ENCODE results near the gene PRR14.
A peak's percentile ranks its signal among the peaks of the same experiment; 100 is the strongest.

The PRR14 gene

DNA sequence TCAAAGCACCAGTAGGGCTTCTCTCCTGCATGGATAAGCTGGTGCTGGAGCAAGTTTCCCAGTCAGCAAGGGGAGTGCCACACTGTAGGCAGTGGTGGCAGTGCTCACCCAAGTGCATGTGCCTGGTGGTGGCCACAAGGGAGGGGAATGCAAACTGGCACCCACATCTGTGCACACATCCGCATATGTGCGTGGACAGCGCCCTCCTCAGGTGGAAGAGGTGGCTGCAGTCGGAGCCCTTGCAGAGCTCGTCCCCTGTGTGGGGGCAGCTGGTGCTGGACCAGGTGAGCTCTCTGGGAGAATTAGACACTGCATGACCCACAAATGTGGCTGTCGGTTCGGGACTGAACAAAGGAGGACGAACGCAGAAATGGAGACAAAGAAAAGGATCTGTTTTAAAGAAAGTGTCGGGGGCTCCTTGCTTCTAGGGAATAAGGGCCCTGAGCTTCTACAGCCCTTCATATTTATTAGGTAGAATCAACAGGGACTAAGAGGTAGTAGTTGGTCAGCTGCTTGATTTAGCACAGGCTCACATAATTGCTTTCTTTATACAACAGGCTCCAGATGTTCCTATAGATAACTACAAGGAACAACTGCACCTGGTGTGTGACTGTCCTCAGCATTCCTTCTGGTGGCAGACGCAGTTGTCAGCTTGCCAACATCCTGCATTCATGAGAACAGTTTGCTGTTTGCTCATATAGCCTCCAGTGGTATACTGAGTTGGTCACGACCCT lies 35.2 kb upstream of the PRR14 start:
- Histone ChIP-seq H3K36me3 (ENCODE audit: control insufficient read depth in 1 of 2, insufficient read depth in 2 of 2, low read length in 2 of 2) (no peaks in the 10 kb centered on the region), H3K9me3 (ENCODE audit: control insufficient read depth in 1 of 2, low read length in 2 of 2) (no peaks in the 10 kb centered on the region), H3K4me1 (ENCODE audit: control insufficient read depth in 1 of 2, insufficient read depth in 2 of 2, low read length in 2 of 2) (peaks cover 0 to 10% of the 10 kb centered on the region in 2 donors), H3K9ac (ENCODE audit: low read depth in 1 of 2, low read length in 2 of 2) (no peak overlapping the region), H3K27me3 (ENCODE audit: control insufficient read depth in 1 of 2, insufficient read depth in 2 of 2, low read length in 2 of 2) (peaks cover 0 to 4% of the 10 kb centered on the region in 2 donors), H3K27ac (ENCODE audit: low read depth, low read length) (no peak overlapping the region), H3K4me3 (ENCODE audit: low read depth in 1 of 2, low read length in 2 of 2) (no peak overlapping the region)

DNA sequence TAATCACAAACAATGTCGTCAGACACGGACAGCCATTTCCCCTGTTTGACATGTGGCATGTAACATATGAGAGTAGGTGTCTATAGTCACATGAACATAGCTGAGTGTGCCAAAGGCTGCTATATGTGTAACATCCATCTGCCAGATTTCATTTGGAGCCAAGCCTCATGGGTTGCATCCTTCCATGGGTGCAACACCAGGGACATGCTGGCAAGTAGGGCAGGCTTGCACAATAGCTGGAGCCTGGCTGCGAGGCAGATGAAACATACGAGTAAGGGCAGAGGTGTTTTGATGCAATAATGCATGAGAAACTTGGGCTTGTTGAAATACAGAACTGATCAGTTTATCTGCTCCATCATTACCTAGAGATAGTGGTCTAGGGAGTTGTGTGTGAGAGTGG lies 31.6 kb upstream of the PRR14 start:
- Histone ChIP-seq H3K4me3 (ENCODE audit: low read depth in 1 of 2, low read length in 2 of 2) (no peak overlapping the region), H3K27ac (ENCODE audit: low read depth, low read length) (no peak overlapping the region), H3K27me3 (ENCODE audit: control insufficient read depth in 1 of 2, insufficient read depth in 2 of 2, low read length in 2 of 2) (peaks cover 0 to 4% of the 10 kb centered on the region in 2 donors), H3K36me3 (ENCODE audit: control insufficient read depth in 1 of 2, insufficient read depth in 2 of 2, low read length in 2 of 2) (no peaks in the 10 kb centered on the region), H3K9me3 (ENCODE audit: control insufficient read depth in 1 of 2, low read length in 2 of 2) (no peaks in the 10 kb centered on the region), H3K9ac (ENCODE audit: low read depth in 1 of 2, low read length in 2 of 2) (no peak overlapping the region), H3K4me1 (ENCODE audit: control insufficient read depth in 1 of 2, insufficient read depth in 2 of 2, low read length in 2 of 2) (peaks cover 0 to 9% of the 10 kb centered on the region in 2 donors)

DNA sequence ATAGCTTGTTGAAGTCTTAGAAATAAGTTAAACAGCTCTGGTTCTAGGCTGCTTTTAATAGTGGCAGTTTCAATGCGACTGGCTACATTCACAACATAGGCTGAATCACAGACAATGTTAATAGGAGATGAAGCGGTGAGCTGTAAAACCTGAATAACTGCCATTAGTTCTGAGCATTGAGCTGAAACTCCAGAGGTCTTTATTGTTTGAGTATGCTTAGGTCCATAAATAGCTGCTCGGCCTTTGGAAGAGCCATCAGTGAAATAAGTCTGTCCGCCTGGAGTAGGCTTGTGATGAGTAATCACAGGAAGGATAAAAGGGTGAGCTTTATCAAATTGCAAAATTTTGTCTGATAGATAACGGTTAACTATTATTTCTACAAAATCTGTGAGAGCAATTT lies 31.1 kb upstream of the PRR14 start:
- Histone ChIP-seq H3K27me3 (ENCODE audit: control insufficient read depth in 1 of 2, insufficient read depth in 2 of 2, low read length in 2 of 2) (peaks cover 0 to 4% of the 10 kb centered on the region in 2 donors), H3K4me3 (ENCODE audit: low read depth in 1 of 2, low read length in 2 of 2) (no peak overlapping the region), H3K27ac (ENCODE audit: low read depth, low read length) (no peak overlapping the region), H3K9ac (ENCODE audit: low read depth in 1 of 2, low read length in 2 of 2) (no peak overlapping the region), H3K4me1 (ENCODE audit: control insufficient read depth in 1 of 2, insufficient read depth in 2 of 2, low read length in 2 of 2) (peaks cover 0 to 9% of the 10 kb centered on the region in 2 donors), H3K9me3 (ENCODE audit: control insufficient read depth in 1 of 2, low read length in 2 of 2) (no peaks in the 10 kb centered on the region), H3K36me3 (ENCODE audit: control insufficient read depth in 1 of 2, insufficient read depth in 2 of 2, low read length in 2 of 2) (no peaks in the 10 kb centered on the region)

DNA sequence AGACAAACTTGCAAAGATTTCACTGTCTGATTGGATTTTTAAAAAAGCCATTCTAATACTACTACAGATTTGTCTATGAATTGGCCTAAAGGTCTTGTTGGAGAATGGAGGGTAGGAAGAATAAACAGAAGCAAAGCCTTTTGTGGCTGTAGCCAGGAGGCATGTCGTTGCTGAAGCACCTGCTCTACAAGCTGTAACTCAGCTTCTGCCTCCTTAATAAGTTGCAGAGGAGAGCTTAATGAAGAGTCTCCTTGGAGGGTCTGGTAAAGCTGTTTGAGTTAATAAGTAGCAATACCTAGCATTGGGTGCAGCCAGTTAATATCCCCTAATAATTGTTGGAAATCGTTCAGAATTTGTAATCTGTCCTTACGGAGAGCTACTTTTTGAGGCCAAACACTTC lies 30.6 kb upstream of the PRR14 start:
- Histone ChIP-seq H3K9ac (ENCODE audit: low read depth in 1 of 2, low read length in 2 of 2) (no peak overlapping the region), H3K4me3 (ENCODE audit: low read depth in 1 of 2, low read length in 2 of 2) (no peak overlapping the region), H3K36me3 (ENCODE audit: control insufficient read depth in 1 of 2, insufficient read depth in 2 of 2, low read length in 2 of 2) (no peaks in the 10 kb centered on the region), H3K4me1 (ENCODE audit: control insufficient read depth in 1 of 2, insufficient read depth in 2 of 2, low read length in 2 of 2) (peaks cover 0 to 8% of the 10 kb centered on the region in 2 donors), H3K9me3 (ENCODE audit: control insufficient read depth in 1 of 2, low read length in 2 of 2) (no peaks in the 10 kb centered on the region), H3K27ac (ENCODE audit: low read depth, low read length) (no peak overlapping the region), H3K27me3 (ENCODE audit: control insufficient read depth in 1 of 2, insufficient read depth in 2 of 2, low read length in 2 of 2) (peaks cover 0 to 3% of the 10 kb centered on the region in 2 donors)

DNA sequence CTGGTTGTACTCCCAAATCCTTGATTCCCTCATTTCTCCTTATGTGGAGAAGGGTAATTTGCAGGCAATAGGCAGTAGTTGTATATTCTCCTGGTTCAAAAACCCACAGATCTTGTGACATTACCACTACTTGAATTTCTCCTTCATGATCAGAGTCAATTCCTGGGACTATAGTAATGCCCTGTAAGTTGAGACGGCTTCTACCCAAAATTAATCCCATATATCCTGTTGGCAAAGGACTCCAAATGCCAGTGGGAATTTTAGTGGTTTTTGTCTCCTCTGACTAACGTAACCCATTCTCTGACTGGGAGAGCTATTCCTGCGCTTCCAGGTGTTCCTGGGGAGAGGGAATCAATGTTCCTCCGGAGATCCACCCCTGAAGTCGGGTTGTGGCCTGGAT lies 29.0 kb upstream of the PRR14 start:
- Histone ChIP-seq H3K4me3 (ENCODE audit: low read depth in 1 of 2, low read length in 2 of 2) (no peak overlapping the region), H3K9ac (ENCODE audit: low read depth in 1 of 2, low read length in 2 of 2) (no peak overlapping the region), H3K4me1 (ENCODE audit: control insufficient read depth in 1 of 2, insufficient read depth in 2 of 2, low read length in 2 of 2) (no peaks in the 10 kb centered on the region), H3K27me3 (ENCODE audit: control insufficient read depth in 1 of 2, insufficient read depth in 2 of 2, low read length in 2 of 2) (no peaks in the 10 kb centered on the region), H3K9me3 (ENCODE audit: control insufficient read depth in 1 of 2, low read length in 2 of 2) (no peaks in the 10 kb centered on the region), H3K27ac (ENCODE audit: low read depth, low read length) (no peak overlapping the region), H3K36me3 (ENCODE audit: control insufficient read depth in 1 of 2, insufficient read depth in 2 of 2, low read length in 2 of 2) (no peaks in the 10 kb centered on the region)

DNA sequence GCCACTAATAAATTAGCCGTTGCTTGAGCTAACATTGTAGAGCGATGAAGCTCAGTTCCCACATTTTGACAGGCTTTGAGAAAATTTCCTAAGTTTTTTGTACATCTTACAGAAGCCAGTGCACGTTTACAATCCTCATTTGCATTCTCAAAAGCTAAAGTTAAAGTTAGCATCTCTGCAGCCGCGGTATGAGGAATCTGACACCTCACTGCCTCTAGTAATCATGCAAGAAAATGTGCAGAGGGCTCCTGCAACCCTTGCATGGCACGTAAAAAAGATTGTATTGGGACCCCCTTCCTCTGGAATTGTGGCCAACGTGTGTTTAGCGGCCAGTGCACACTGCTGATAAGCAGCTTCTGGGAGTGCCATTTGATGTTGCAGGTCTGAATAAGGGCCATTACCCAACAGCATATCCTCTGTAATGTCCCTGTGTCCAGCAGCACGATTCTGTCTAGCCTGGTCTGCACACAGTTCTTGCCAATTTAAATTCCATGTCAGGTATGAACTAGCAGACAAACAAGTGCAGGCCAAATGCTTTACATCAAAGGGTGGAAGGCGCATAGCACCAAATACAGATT lies 28.2 kb upstream of the PRR14 start:
- Histone ChIP-seq H3K36me3 (ENCODE audit: control insufficient read depth in 1 of 2, insufficient read depth in 2 of 2, low read length in 2 of 2) (no peaks in the 10 kb centered on the region), H3K27me3 (ENCODE audit: control insufficient read depth in 1 of 2, insufficient read depth in 2 of 2, low read length in 2 of 2) (no peaks in the 10 kb centered on the region), H3K4me3 (ENCODE audit: low read depth in 1 of 2, low read length in 2 of 2) (no peak overlapping the region), H3K27ac (ENCODE audit: low read depth, low read length) (no peak overlapping the region), H3K9me3 (ENCODE audit: control insufficient read depth in 1 of 2, low read length in 2 of 2) (no peaks in the 10 kb centered on the region), H3K9ac (ENCODE audit: low read depth in 1 of 2, low read length in 2 of 2) (no peak overlapping the region), H3K4me1 (ENCODE audit: control insufficient read depth in 1 of 2, insufficient read depth in 2 of 2, low read length in 2 of 2) (no peaks in the 10 kb centered on the region)

DNA sequence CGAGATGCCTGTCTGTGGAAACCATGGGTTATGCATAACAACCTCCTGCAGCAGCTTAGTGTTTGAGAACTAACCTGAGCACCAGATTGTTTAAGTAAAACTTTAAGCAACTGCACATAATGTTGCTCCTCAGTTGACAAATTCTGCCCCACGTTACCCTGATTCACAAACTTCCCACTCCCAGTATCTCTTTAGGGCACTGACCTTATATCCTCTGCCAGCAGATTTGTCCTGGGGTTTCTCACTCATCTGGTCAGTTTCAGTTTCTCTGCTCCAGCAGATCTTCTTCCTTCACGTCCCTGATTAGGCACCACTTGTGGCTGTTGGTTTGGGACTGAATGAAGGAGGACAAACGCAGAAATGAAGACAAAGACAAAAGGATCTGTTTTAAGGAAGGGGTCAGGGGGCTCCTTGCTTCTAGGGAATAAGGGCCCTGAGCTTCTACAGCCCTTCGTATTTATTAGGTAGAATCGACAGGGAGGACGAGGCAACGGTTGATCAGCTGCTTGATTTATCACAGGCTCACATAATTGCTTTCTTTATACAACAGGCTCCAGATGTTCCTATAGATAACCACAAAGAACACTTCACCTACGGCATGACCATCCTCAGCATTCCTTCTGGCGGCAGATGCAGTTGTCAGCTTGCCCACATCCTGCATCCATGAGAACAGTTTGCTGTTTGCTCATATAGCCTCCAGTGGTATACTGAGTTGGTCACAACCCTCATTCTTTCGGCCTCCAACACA lies 27.1 kb upstream of the PRR14 start:
- Histone ChIP-seq H3K27me3 (ENCODE audit: control insufficient read depth in 1 of 2, insufficient read depth in 2 of 2, low read length in 2 of 2) (no peaks in the 10 kb centered on the region), H3K9ac (ENCODE audit: low read depth in 1 of 2, low read length in 2 of 2) (no peak overlapping the region), H3K4me1 (ENCODE audit: control insufficient read depth in 1 of 2, insufficient read depth in 2 of 2, low read length in 2 of 2) (no peaks in the 10 kb centered on the region), H3K27ac (ENCODE audit: low read depth, low read length) (no peak overlapping the region), H3K9me3 (ENCODE audit: control insufficient read depth in 1 of 2, low read length in 2 of 2) (no peaks in the 10 kb centered on the region), H3K36me3 (ENCODE audit: control insufficient read depth in 1 of 2, insufficient read depth in 2 of 2, low read length in 2 of 2) (no peaks in the 10 kb centered on the region), H3K4me3 (ENCODE audit: low read depth in 1 of 2, low read length in 2 of 2) (no peak overlapping the region)

DNA sequence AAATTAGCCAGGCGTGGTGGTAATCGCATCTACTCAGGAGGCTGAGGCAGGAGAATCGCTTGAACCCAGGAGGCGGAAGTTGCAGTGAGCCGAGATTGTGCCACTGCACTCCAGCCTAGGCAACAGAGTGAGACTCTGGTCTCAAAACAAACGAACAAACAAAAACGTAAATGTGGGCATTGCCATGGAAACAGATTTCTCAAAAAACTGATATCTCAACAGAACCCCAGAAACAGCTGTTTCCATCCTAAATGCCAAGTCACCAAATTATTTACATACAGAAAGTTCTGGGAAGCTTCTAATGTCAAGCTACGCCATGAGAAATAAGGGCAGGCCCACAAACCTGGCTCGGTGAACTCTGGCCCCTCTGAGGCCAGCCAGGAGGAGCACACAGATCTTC lies 24.5 kb upstream of the PRR14 start:
- no peak overlapping the region for H3K27ac ChIP-seq (ENCODE audit: low read depth, low read length)
- H3K4me3 ChIP-seq (ENCODE audit: low read depth in 1 of 2, low read length in 2 of 2): no peak overlapping the region
- no peaks in the 10 kb centered on the region for H3K27me3 ChIP-seq (ENCODE audit: control insufficient read depth in 1 of 2, insufficient read depth in 2 of 2, low read length in 2 of 2)
- H3K36me3 ChIP-seq (ENCODE audit: control insufficient read depth in 1 of 2, insufficient read depth in 2 of 2, low read length in 2 of 2): no peaks in the 10 kb centered on the region
- H3K9me3 ChIP-seq (ENCODE audit: control insufficient read depth in 1 of 2, low read length in 2 of 2): no peaks in the 10 kb centered on the region
- no peak overlapping the region for H3K9ac ChIP-seq (ENCODE audit: low read depth in 1 of 2, low read length in 2 of 2)
- no peaks in the 10 kb centered on the region for H3K4me1 ChIP-seq (ENCODE audit: control insufficient read depth in 1 of 2, insufficient read depth in 2 of 2, low read length in 2 of 2)

DNA sequence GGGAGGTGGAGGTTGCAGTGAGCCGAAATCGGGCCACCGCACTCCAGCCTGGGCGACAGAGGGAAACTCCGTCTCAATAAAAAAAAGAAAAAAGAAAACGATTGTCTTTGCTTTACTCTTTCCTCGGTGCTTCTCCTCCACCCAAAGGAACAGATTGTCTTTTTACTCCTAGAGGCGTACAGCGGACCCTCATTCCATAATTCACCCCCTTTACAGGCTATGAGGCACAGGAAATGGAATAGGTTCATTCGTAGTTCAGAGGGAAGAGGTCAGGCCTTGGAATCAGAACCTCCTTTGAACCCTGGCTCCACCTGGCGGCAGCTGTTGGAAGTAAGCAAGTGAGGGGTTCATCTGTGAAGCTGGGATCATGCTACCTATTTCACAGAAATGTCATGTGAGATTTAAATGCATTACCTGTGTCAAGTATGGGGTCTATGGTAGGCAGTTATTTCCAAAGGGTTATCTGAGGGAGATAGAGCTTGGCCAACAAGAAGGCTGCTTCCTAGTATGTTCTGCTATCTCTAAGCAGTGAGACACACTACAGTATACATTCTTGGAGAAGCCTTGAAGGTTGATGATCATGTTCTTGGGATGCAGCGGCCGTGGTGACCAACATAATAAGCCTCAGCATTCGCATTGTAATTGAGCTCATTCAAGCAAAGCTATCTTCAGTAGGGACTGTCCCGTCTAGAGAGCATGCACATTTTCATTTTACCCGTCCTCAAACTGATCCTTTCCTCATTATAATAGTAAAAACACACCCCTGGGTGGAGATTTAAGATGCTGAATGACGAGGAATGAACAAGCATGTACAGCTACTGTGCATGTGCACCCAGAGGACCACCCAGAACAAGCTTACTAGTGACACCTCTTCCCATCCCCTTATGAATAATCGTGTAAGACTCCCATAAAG lies 21.9 kb upstream of the PRR14 start:
- Histone ChIP-seq H3K27ac (ENCODE audit: low read depth, low read length) (no peak overlapping the region), H3K4me3 (ENCODE audit: low read depth in 1 of 2, low read length in 2 of 2) (peak overlapping the region in 1 of 2 donors; percentile 63), H3K9ac (ENCODE audit: low read depth in 1 of 2, low read length in 2 of 2) (peak overlapping the region in 1 of 2 donors; percentile 43), H3K27me3 (ENCODE audit: control insufficient read depth in 1 of 2, insufficient read depth in 2 of 2, low read length in 2 of 2) (no peaks in the 10 kb centered on the region), H3K36me3 (ENCODE audit: control insufficient read depth in 1 of 2, insufficient read depth in 2 of 2, low read length in 2 of 2) (no peaks in the 10 kb centered on the region), H3K4me1 (ENCODE audit: control insufficient read depth in 1 of 2, insufficient read depth in 2 of 2, low read length in 2 of 2) (no peaks in the 10 kb centered on the region), H3K9me3 (ENCODE audit: control insufficient read depth in 1 of 2, low read length in 2 of 2) (no peaks in the 10 kb centered on the region)
